K562 (cell line): ENCODE results near the gene POLDIP3. TPM values are rescaled to one million over a fixed set of nuclear protein-coding genes. Genes with fewer than 3 reads are reported as not detected.
A peak's percentile ranks its signal among the peaks of the same experiment; 100 is the strongest.
"Not testable (repeated sequence)": the region's sequence is repeated elsewhere in the genome, so short reads cannot be mapped to it uniquely, and the experiment has no call there.

Experiments used
- ATAC-seq: fragments of 200-7000 bp; cut with Tn5 transposase; 3 replicates; pipeline ENCODE4 v1.9.1; 2020; ENCODE audit warnings: moderate library complexity
- BruUV-seq: library from RNA; stranded (reverse); fragments of 400-500 nt; replicated peaks from 2 replicates; lab custom pipeline; 2021; lab: Mats Ljungman, UMichigan
- CTCF ChIA-PET: fragments of 300-600 bp; formaldehyde crosslinking; extraction: SDS; loops from one replicate; lab custom pipeline; 2021; ENCODE audit warnings: low intra/inter-chr PET ratio; lab: Yijun Ruan, JAX
- POLR2A ChIA-PET: fragments of 300-600, 350-650 bp; sonication (Branson Sonifier 250); formaldehyde crosslinking; extraction: SDS; loops from one replicate; lab custom pipeline; 2021; ENCODE audit warnings: antibody characterized with exemption, inconsistent platforms; lab: Yijun Ruan, JAX
- DNase-seq, 4 experiments: peaks; one replicate each; pipeline versions ENCODE4 v3.0.0 to v3.0.0-alpha.2; 2011 to 2018; ENCODE audit warnings: low spot score in 3 of 4, mixed read lengths in 3 of 4; ENCODE audit errors: extremely low read depth in 1 of 4
- FAIRE-seq: peaks from 2 replicates; lab custom pipeline; 2011; peaks lifted over from hg19 to GRCh38; lab: Jason Lieb, UNC
- H2AFZ ChIP-seq: 2 replicates; pipeline ENCODE4 v1.6.0; 2011; ENCODE audit warnings: low read depth, low read length, control low read depth, inconsistent platforms
- H3K27ac ChIP-seq: fragments of 200-600 bp; 3 replicates; pipeline ENCODE4 v1.8.0; 2011; ENCODE audit warnings: low read depth, mild to moderate bottlenecking, control low read depth, inconsistent platforms, low read length, moderate library complexity, mixed read lengths; ENCODE audit errors: extremely low read depth
- H3K27me3 ChIP-seq, 2 experiments: fragments of 300-600 bp in 1 of 2; 2 replicates in 1 of 2; 3 replicates in 1 of 2; pipeline versions ENCODE4 v1.6.0 to v1.8.0; 2011; ENCODE audit warnings: inconsistent platforms in 2 of 2, low read length in 2 of 2, mild to moderate bottlenecking in 1 of 2, mixed read lengths in 1 of 2, moderate library complexity in 1 of 2; ENCODE audit not compliant: control insufficient read depth in 2 of 2, insufficient read depth in 2 of 2
- H3K36me3 ChIP-seq: fragments of 300-600 bp; 3 replicates; pipeline ENCODE4 v1.8.0; 2011; ENCODE audit warnings: mild to moderate bottlenecking, low read length, inconsistent platforms; ENCODE audit not compliant: control insufficient read depth, insufficient read depth
- H3K4me1 ChIP-seq, 2 experiments: fragments of 200-600 bp in 1 of 2; replicated peaks in 1 of 2; 2 replicates in 1 of 2; 3 replicates in 1 of 2; pipeline versions ENCODE4 v1.5.1 to v1.8.0; 2011; ENCODE audit warnings: inconsistent platforms in 2 of 2, low read length in 2 of 2, mild to moderate bottlenecking in 1 of 2, mixed read lengths in 1 of 2, moderate library complexity in 1 of 2; ENCODE audit not compliant: control insufficient read depth in 2 of 2, insufficient read depth in 2 of 2
- H3K4me2 ChIP-seq: 2 replicates; pipeline ENCODE4 v1.6.1; 2011; ENCODE audit warnings: low read length, control low read depth, inconsistent platforms, mixed read lengths; ENCODE audit not compliant: insufficient read depth
- H3K4me3 ChIP-seq: fragments of 200-600 bp; sonication (generic), shearing (Covaris generic); 2 replicates; pipeline ENCODE4 v1.5.1; 2016; ENCODE audit warnings: control low read depth, inconsistent platforms
- H3K79me2 ChIP-seq: fragments of 200-600 bp; 3 replicates; pipeline ENCODE4 v1.8.0; 2011; ENCODE audit warnings: low read length, inconsistent platforms; ENCODE audit not compliant: control insufficient read depth, insufficient read depth
- H3K9ac ChIP-seq, 2 experiments: 2 replicates each; pipeline versions ENCODE4 v1.6.0 to v1.6.1; 2011; ENCODE audit warnings: low read depth in 2 of 2, low read length in 2 of 2, control low read depth in 1 of 2, inconsistent platforms in 1 of 2, mild to moderate bottlenecking in 1 of 2, mixed read lengths in 1 of 2; ENCODE audit not compliant: insufficient read depth in 1 of 2
- H3K9me1 ChIP-seq: one replicate; pipeline ENCODE4 v1.6.0; 2011; ENCODE audit warnings: inconsistent platforms, mild to moderate bottlenecking, low read length, moderate library complexity; ENCODE audit not compliant: control insufficient read depth, insufficient read depth
- H3K9me3 ChIP-seq: replicated peaks from 2 replicates; pipeline ENCODE4 v1.5.1; 2011; ENCODE audit warnings: low read depth, low read length, inconsistent platforms; ENCODE audit not compliant: control insufficient read depth, insufficient read depth
- H4K20me1 ChIP-seq: replicated peaks from 2 replicates; pipeline ENCODE4 v1.6.1; 2011; ENCODE audit warnings: low read length, inconsistent platforms, mixed read lengths; ENCODE audit not compliant: control insufficient read depth, insufficient read depth
- CHD2 ChIP-seq: IDR thresholded peaks from 2 replicates; pipeline ENCODE4 v1.6.1; 2011; ENCODE audit warnings: low read depth, low read length
- POLR2A ChIP-seq: fragments of 450-650 bp; conservative IDR thresholded peaks from 2 replicates; pipeline ENCODE4 v1.6.1; 2016
- POLR2AphosphoS2 ChIP-seq: IDR thresholded peaks from 2 replicates; pipeline ENCODE4 v1.6.1; 2012; ENCODE audit warnings: low read length, improper control_type of control experiment
- RBFOX2 ChIP-seq: fragments of 200-400 bp; formaldehyde crosslinking; IDR thresholded peaks from 2 replicates; pipeline ENCODE4 v1.6.1; 2017; ENCODE audit warnings: low read depth, mild to moderate bottlenecking, low read length, moderate library complexity
- WGBS: fragments of 100-300 bp; shearing (Covaris generic); methylation state at CpG from one replicate; pipeline ENCODE4 v1.1.6; 2016; ENCODE audit warnings: low coverage, mixed read lengths; ENCODE audit not compliant: insufficient coverage; ENCODE audit errors: missing lambda C conversion rate; 5-methylcytosine and 5-hydroxymethylcytosine counted together
- in situ Hi-C: fragments of 300-500 bp; cut with MboI; formaldehyde crosslinking; loops from 4 replicates; pipeline ENCODE4 v1.15.0; 2018; ENCODE audit warnings: inconsistent platforms, mixed read lengths
- intact Hi-C: fragments of 100-400 bp; cut with micrococcal nuclease; formaldehyde crosslinking; loops from 2 replicates; pipeline ENCODE4 v1.14.2; 2022
- polyA plus RNA-seq, 8 experiments: library from polyadenylated mRNA; depleted of rRNA in 4 of 8; stranded (reverse) in 5 of 8; unstranded in 3 of 8; fragments of >200 nt; fragmentation: Nextera tagmentation in 2 of 8; fragmentation: Illumina TruSeq in 1 of 8; extraction: Ambion mirVana in 2 of 8; extraction: Trizol in 1 of 8; gene quantifications; 2 replicates each; pipeline versions ENCODE4 v1.2.1 to v1.2.3, GENCODE V29; 2011 to 2014; ENCODE audit warnings: inconsistent platforms in 1 of 8, missing spikeins in 1 of 8
- total RNA-seq, 7 experiments: library from RNA; depleted of rRNA in 6 of 7; stranded (reverse); fragments of >200 nt in 6 of 7; fragmentation: Illumina TruSeq in 2 of 7; extraction: Trizol in 2 of 7; gene quantifications; 2 replicates each; pipeline versions ENCODE4 v1.2.1 to v1.2.3, GENCODE V29; 2011 to 2021; ENCODE audit warnings: low replicate concordance in 1 of 7

The POLDIP3 gene
- total and polyA plus RNA-seq, 9 of the 15 experiments (the other 6 are each of a cell fraction or from before 2014, with no cell fraction given), result 14.3 to 53.0 (median 26.3) TPM

GRCh38 chr22:42570580-42570979 lies 44.1 kb downstream of the POLDIP3 start:
- Histone ChIP-seq H3K36me3 (peaks cover 32% of the 10 kb centered on the region; the same call in 1 of the 3 replicates), H3K4me1 (peaks cover 0 to 14% of the 10 kb centered on the region in 2 experiments; a peak in 2 of 5 replicates)
- H3K4me2 ChIP-seq, in situ Hi-C loops, BruUV-seq, H3K27me3 ChIP-seq, CTCF ChIA-PET, H3K27ac ChIP-seq, H3K9me3 ChIP-seq, H2AFZ ChIP-seq, H3K79me2 ChIP-seq, H4K20me1 ChIP-seq, intact Hi-C loops, FAIRE-seq, ATAC-seq, H3K4me3 ChIP-seq, DNase-seq, H3K9ac ChIP-seq, H3K9me1 ChIP-seq: not testable (repeated sequence)
- TF ChIP-seq POLR2AphosphoS2 (0 out of 2 replicates have a peak, but pooled peaks have one; percentile 43), POLR2A (peak; percentile 3; the same call in 1 of the 2 replicates), CHD2 (0 out of 2 replicates have a peak, but pooled peaks have one; percentile 14), RBFOX2 (peak; percentile 7; the same call in 1 of the 2 replicates)
- WGBS, result 71% methylated on average over 5 of the region's 9 CpGs
- POLR2A ChIA-PET, result interaction anchor here (1.0 to 1.5 kb wide), 2 partner anchors 11 to 45 kb away, joined by 3 to 4 read pairs; no protein-coding TSS in a partner anchor

GRCh38 chr22:42567950-42568349 lies 46.7 kb downstream of the POLDIP3 start:
- H3K4me2 ChIP-seq, CTCF ChIA-PET, H3K9ac ChIP-seq, H3K4me1 ChIP-seq, H3K79me2 ChIP-seq, H4K20me1 ChIP-seq, H3K4me3 ChIP-seq, intact Hi-C loops, H2AFZ ChIP-seq, H3K27me3 ChIP-seq, DNase-seq, FAIRE-seq, in situ Hi-C loops, ATAC-seq, BruUV-seq, H3K9me3 ChIP-seq, H3K9me1 ChIP-seq, H3K27ac ChIP-seq: not testable (repeated sequence)
- POLR2A ChIA-PET, result interaction anchor here (0.7 kb wide), 1 partner anchor 15 kb away, joined by 5 read pairs; no protein-coding TSS in a partner anchor
- peaks cover 35% of the 10 kb centered on the region; the same call in 1 of the 3 replicates for H3K36me3 ChIP-seq
- WGBS, result 92% methylated on average over 2 of the region's 6 CpGs
